GM19023 (cell line): ENCODE data around the gene VWDE.
"Not testable (repeated sequence)": the region's sequence is repeated elsewhere in the genome, so short reads cannot be mapped to it uniquely, and the experiment has no call there.

Experiments
- ATAC-seq: cut with Tn5 transposase; IDR thresholded peaks from one replicate; pipeline ENCODE4 v1.9.1; 2021; ENCODE audit warnings: mild to moderate bottlenecking, moderate library complexity; ENCODE audit not compliant: unreplicated experiment

The VWDE gene

GRCh38 chr7:12403287-12404181 is at the start of gene VWDE:
TSS of gene VWDE (minus strand) at chr7:12403865. CDS start at chr7:12403716, 149 bp downstream.
- no peak for ATAC-seq

- ATAC-seq, result not testable (repeated sequence)
These were observed 49.5 kb upstream of the VWDE start for GRCh38 chr7:12453136-12453535.

GRCh38 chr7:12450615-12451014 is 47.0 kb upstream of the VWDE start:
- no peak for ATAC-seq

GRCh38 chr7:12444785-12445184 is 41.1 kb upstream of the VWDE start:
- ATAC-seq, result no peak

GRCh38 chr7:12440229-12440628 is 36.6 kb upstream of the VWDE start:
- no peak for ATAC-seq

GRCh38 chr7:12436896-12437535 is 33.4 kb upstream of the VWDE start:
- no peak for ATAC-seq

GRCh38 chr7:12436126-12436525 is 32.5 kb upstream of the VWDE start:
- no peak for ATAC-seq

GRCh38 chr7:12434012-12434642 is 30.5 kb upstream of the VWDE start:
- no peak for ATAC-seq

- ATAC-seq, result no peak
These were observed 28.4 kb upstream of the VWDE start for GRCh38 chr7:12431886-12432556.

GRCh38 chr7:12425311-12425710 is 21.6 kb upstream of the VWDE start:
- no peak for ATAC-seq

- no peak for ATAC-seq
These were observed 20.5 kb upstream of the VWDE start for GRCh38 chr7:12423997-12424745.

GRCh38 chr7:12423355-12423996 is 19.8 kb upstream of the VWDE start:
- ATAC-seq, result no peak

GRCh38 chr7:12422554-12423320 is 19.1 kb upstream of the VWDE start:
- no peak for ATAC-seq

GRCh38 chr7:12418452-12418851 is 14.8 kb upstream of the VWDE start:
- ATAC-seq, result no peak

- no peak for ATAC-seq
These were observed 11.4 kb upstream of the VWDE start for GRCh38 chr7:12415072-12415471.

GRCh38 chr7:12412407-12412806 is 8.7 kb upstream of the VWDE start:
- ATAC-seq, result no peak

GRCh38 chr7:12410523-12410922 is 6.9 kb upstream of the VWDE start:
- ATAC-seq, result no peak

GRCh38 chr7:12409097-12409711 is 5.5 kb upstream of the VWDE start:
- no peak for ATAC-seq

GRCh38 chr7:12407652-12408051 is 4.0 kb upstream of the VWDE start:
- ATAC-seq, result not testable (repeated sequence)
